ENCODE data around the gene ZYG11B. TPM values are rescaled to one million over a fixed set of nuclear protein-coding genes. Genes with fewer than 3 reads are reported as not detected.

Gene ZYG11B
- total RNA-seq, 2 experiments from 2014 or later: 10.8 to 10.9 TPM

DNA sequence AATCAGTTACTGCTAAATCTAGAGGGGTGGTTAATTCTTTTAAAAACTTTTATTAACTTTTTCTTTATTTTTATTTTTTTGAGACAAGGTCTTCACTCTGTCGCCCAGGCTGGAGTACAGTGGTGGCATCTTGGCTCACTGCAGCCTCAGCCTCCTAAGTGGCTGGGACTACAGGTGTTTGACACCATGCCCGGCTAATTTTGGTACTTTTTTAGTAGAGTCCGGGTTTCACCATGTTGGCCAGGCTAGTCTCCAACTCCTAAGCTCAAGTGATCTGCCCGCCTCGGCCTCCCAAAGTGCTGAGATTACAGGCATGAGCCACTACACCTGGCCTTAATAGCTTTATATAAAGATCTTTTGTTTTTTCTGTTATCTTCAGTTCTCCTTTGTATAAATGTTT lies 11.9 kb downstream of the ZYG11B start:
- no peaks in the 10 kb centered on the region for H3K27me3 Mint-ChIP-seq
- peaks cover 16% of the 10 kb centered on the region for H3K4me1 Mint-ChIP-seq (ENCODE audit: low read depth)
- intact Hi-C loops (cut with micrococcal nuclease): no loop called here
- H3K4me3 Mint-ChIP-seq: no peak overlapping the region
- ATAC-seq: no peak
- no peak overlapping the region for H3K27ac Mint-ChIP-seq
- CTCF ChIA-PET: interaction anchor here (0.6 kb wide), 1 partner anchor 37 kb away, joined by 3 read pairs; no protein-coding TSS in a partner anchor
- DNase-seq: no peak
- H3K9me3 Mint-ChIP-seq: no peaks in the 10 kb centered on the region
- POLR2A ChIA-PET: interaction anchor here (1.0 kb wide), 1 partner anchor 12 kb away, joined by 4 read pairs; the partner anchor contains the start of gene ZYG11B
- TF ChIP-seq, protein P1, sequence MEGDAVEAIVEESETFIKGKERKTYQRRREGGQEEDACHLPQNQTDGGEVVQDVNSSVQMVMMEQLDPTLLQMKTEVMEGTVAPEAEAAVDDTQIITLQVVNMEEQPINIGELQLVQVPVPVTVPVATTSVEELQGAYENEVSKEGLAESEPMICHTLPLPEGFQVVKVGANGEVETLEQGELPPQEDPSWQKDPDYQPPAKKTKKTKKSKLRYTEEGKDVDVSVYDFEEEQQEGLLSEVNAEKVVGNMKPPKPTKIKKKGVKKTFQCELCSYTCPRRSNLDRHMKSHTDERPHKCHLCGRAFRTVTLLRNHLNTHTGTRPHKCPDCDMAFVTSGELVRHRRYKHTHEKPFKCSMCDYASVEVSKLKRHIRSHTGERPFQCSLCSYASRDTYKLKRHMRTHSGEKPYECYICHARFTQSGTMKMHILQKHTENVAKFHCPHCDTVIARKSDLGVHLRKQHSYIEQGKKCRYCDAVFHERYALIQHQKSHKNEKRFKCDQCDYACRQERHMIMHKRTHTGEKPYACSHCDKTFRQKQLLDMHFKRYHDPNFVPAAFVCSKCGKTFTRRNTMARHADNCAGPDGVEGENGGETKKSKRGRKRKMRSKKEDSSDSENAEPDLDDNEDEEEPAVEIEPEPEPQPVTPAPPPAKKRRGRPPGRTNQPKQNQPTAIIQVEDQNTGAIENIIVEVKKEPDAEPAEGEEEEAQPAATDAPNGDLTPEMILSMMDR (IDR thresholded peaks at IDR 0.05): no peak
- H3K36me3 Mint-ChIP-seq (ENCODE audit: low read depth): peaks cover 6% of the 10 kb centered on the region

- ChIA-PET POLR2A (no interaction called here), CTCF (no interaction called here)
- ATAC-seq (no peak), DNase-seq (no peak)
- peaks cover 18% of the 10 kb centered on the region for H3K4me1 Mint-ChIP-seq (ENCODE audit: low read depth)
- H3K27me3 Mint-ChIP-seq: no peaks in the 10 kb centered on the region
- no peaks in the 10 kb centered on the region for H3K9me3 Mint-ChIP-seq
- intact Hi-C loops (cut with micrococcal nuclease): no loop called here
- H3K4me3 Mint-ChIP-seq: no peak overlapping the region
- H3K36me3 Mint-ChIP-seq (ENCODE audit: low read depth): peaks cover 6% of the 10 kb centered on the region
- no peak overlapping the region for H3K27ac Mint-ChIP-seq
- TF ChIP-seq, protein P1 (IDR thresholded peaks at IDR 0.05): no peak
Measured at GRCh38 chr1:52738893-52739292, 12.6 kb downstream of the ZYG11B start.

- Mint-ChIP-seq H3K27ac (no peak overlapping the region), H3K36me3 (ENCODE audit: low read depth) (peaks cover 6% of the 10 kb centered on the region), H3K27me3 (no peaks in the 10 kb centered on the region), H3K9me3 (no peaks in the 10 kb centered on the region), H3K4me3 (no peak overlapping the region), H3K4me1 (ENCODE audit: low read depth) (peaks cover 20% of the 10 kb centered on the region)
- ChIA-PET CTCF (no interaction called here), POLR2A (interaction anchor here (0.9 kb wide), 1 partner anchor 13 kb away, joined by 6 read pairs; no protein-coding TSS in a partner anchor)
- ATAC-seq: no peak
- no peak for DNase-seq
- TF ChIP-seq, protein P1 (IDR thresholded peaks at IDR 0.05): no peak
- intact Hi-C loops (cut with micrococcal nuclease): no loop called here
Measured at GRCh38 chr1:52739699-52740467, 13.6 kb downstream of the ZYG11B start.

DNA sequence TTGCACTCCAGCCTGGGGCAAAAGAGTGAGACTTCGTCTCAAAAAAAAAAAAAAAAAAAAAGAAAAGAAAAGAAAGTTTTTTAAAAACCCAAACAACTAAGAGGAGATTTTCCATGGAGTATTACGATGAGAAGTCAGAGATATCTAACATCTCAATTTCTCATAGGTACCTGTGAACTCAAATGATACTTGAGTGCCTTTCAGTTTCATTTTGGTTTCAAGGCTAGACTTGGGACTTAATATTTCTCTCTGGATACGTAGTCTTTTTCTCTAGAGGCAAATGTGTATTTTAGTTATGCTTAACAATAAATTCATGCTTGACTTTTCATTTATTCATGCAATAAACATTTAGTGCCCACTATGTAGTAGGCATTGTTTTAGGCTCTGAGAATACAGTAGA lies 15.0 kb downstream of the ZYG11B start:
- no peak overlapping the region for H3K4me3 Mint-ChIP-seq

DNA sequence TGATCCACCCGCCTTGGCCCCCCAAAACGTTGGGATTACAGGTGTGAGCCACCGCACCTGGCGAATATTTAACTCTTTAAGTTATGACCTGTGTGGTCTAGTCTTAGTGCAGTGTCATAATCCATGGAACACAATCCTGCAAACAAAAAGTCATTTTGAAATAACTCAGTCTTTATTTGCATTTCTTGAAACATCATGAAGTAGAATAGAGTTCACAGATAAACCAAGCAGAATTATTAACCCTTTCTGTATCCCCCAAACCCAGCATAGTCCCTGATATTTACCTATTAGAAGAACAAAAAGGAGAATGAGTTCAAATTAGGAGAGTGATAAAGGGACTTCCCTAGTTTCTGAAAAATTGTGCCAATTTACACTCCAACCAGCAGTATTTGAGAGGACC lies 19.9 kb downstream of the ZYG11B start:
- TF ChIP-seq, protein P1 (IDR thresholded peaks at IDR 0.05): no peak
- H3K4me3 Mint-ChIP-seq: no peak overlapping the region
- ChIA-PET CTCF (interaction anchor here (1.2 to 1.3 kb wide), 2 partner anchors 17 to 61 kb away, joined by 3 read pairs; no protein-coding TSS in a partner anchor), POLR2A (no interaction called here)
- H3K4me1 Mint-ChIP-seq (ENCODE audit: low read depth): peaks cover 20% of the 10 kb centered on the region
- no peaks in the 10 kb centered on the region for H3K27me3 Mint-ChIP-seq
- H3K27ac Mint-ChIP-seq: no peak overlapping the region
- intact Hi-C loops (cut with micrococcal nuclease): no loop called here
- DNase-seq (no peak), ATAC-seq (no peak)
- H3K9me3 Mint-ChIP-seq: no peaks in the 10 kb centered on the region
- peaks cover 6% of the 10 kb centered on the region for H3K36me3 Mint-ChIP-seq (ENCODE audit: low read depth)

More for the DNA sequence above, 15.0 kb downstream of the ZYG11B start:
- intact Hi-C loops (cut with micrococcal nuclease): no loop called here
- H3K27me3 Mint-ChIP-seq: no peaks in the 10 kb centered on the region
- TF ChIP-seq, protein P1 (IDR thresholded peaks at IDR 0.05): no peak
- ATAC-seq: no peak
- peaks cover 6% of the 10 kb centered on the region for H3K36me3 Mint-ChIP-seq (ENCODE audit: low read depth)
- H3K9me3 Mint-ChIP-seq: no peaks in the 10 kb centered on the region
- DNase-seq: no peak
- peaks cover 19% of the 10 kb centered on the region for H3K4me1 Mint-ChIP-seq (ENCODE audit: low read depth)
- POLR2A ChIA-PET: interaction anchor here (1.6 kb wide), 1 partner anchor 12 kb away, joined by 5 read pairs; no protein-coding TSS in a partner anchor
- CTCF ChIA-PET: no interaction called here
- no peak overlapping the region for H3K27ac Mint-ChIP-seq
